Middle frontal gyrus (tissue), 1 donor: Measurements from ENCODE around the gene MAD1L1.

Source experiments
- DNase-seq: peaks from one replicate; pipeline ENCODE4 v3.0.0-alpha.2; 2015; ENCODE audit warnings: low spot score; ENCODE audit errors: extremely low spot score

The MAD1L1 gene

GRCh38 chr7:1917221-1918062, 315.3 kb downstream of the MAD1L1 start:
- DNase-seq, result no peak

GRCh38 chr7:1916601-1916970, 316.2 kb downstream of the MAD1L1 start:
- DNase-seq, result no peak

GRCh38 chr7:1915956-1916600, 316.7 kb downstream of the MAD1L1 start:
- DNase-seq, result no peak

GRCh38 chr7:1915326-1915725, 317.4 kb downstream of the MAD1L1 start:
- no peak for DNase-seq

GRCh38 chr7:1914743-1915142, 318.0 kb downstream of the MAD1L1 start:
- no peak for DNase-seq

- DNase-seq, result no peak
Observed at GRCh38 chr7:1914321-1914720, 318.4 kb downstream of the MAD1L1 start.

- no peak for DNase-seq
Observed at GRCh38 chr7:1913466-1914282, 319.1 kb downstream of the MAD1L1 start.

GRCh38 chr7:1912593-1913465, 319.9 kb downstream of the MAD1L1 start:
- no peak for DNase-seq

- no peak for DNase-seq
Observed at GRCh38 chr7:1911571-1911970, 321.2 kb downstream of the MAD1L1 start.

- no peak for DNase-seq
Observed at GRCh38 chr7:1910827-1911226, 321.9 kb downstream of the MAD1L1 start.

- no peak for DNase-seq
Observed at GRCh38 chr7:1910081-1910685, 322.6 kb downstream of the MAD1L1 start.

- DNase-seq, result no peak
Observed at GRCh38 chr7:1909476-1909875, 323.3 kb downstream of the MAD1L1 start.

GRCh38 chr7:1908823-1909420, 323.8 kb downstream of the MAD1L1 start:
- no peak for DNase-seq

- DNase-seq, result no peak
Observed at GRCh38 chr7:1907751-1908365, 324.9 kb downstream of the MAD1L1 start.

GRCh38 chr7:1906988-1907745, 325.6 kb downstream of the MAD1L1 start:
- no peak for DNase-seq

- DNase-seq, result no peak
Observed at GRCh38 chr7:1906087-1906830, 326.5 kb downstream of the MAD1L1 start.

- DNase-seq, result no peak
Observed at GRCh38 chr7:1902231-1902855, 330.4 kb downstream of the MAD1L1 start.
